Bronchial epithelial cell (primary cell): ENCODE measurements around the gene MS4A8. TPM values are rescaled to one million over a fixed set of nuclear protein-coding genes. Genes with fewer than 3 reads are reported as not detected.

Experiments used
- DNase-seq: peaks from one replicate; pipeline ENCODE4 v3.0.0-alpha.2; 2010; ENCODE audit warnings: low read depth
- FAIRE-seq: peaks from 2 replicates; lab custom pipeline; 2011; peaks lifted over from hg19 to GRCh38; lab: Jason Lieb, UNC
- H3K27me3 ChIP-seq: 2 replicates; pipeline ENCODE4 v1.5.1; 2011; ENCODE audit warnings: low read length; ENCODE audit not compliant: control insufficient read depth, insufficient read depth
- H3K36me3 ChIP-seq: 2 replicates; pipeline ENCODE4 v1.5.1; 2011; ENCODE audit warnings: low read length; ENCODE audit not compliant: control insufficient read depth, insufficient read depth
- H3K4me3 ChIP-seq: 2 replicates; pipeline ENCODE4 v1.5.1; 2011; ENCODE audit warnings: mild to moderate bottlenecking, low read depth, low read length, control low read depth
- total RNA-seq: library from RNA; depleted of rRNA; stranded (reverse); fragments of >200 nt; gene quantifications from 2 replicates; pipeline ENCODE4 v1.2.1, GENCODE V29; 2014
- TF ChIP-seq, protein P1 (sequence below): IDR thresholded peaks from 2 replicates; pipeline ENCODE4 v1.5.1; 2011; ENCODE audit warnings: mild to moderate bottlenecking, moderate library complexity, low read length, control low read depth, inconsistent platforms; ENCODE audit not compliant: insufficient read depth, severe bottlenecking

MS4A8 gene
- total RNA-seq, 1 donor from 2014 or later, result not detected

DNA sequence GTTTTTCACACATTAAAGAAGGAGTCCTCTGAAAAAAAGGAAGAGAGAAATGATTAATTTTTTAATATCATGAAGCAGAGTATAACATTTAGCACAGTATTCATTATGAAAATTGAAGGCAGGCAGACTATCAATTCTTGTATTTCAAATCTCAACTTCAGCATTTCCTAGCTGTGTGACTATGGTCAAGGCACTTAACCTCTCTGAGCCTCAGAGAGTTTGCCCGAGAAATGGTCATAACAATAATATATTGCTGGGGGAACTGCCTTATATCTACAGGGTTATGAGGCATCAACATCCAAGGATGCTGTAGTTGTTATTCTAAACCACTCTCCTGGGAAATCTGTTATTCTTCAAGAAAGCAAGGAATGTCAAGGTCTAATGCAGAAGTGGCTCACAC, 26.2 kb downstream of the MS4A8 start:
- no peak overlapping the region for H3K4me3 ChIP-seq
- FAIRE-seq, result no peak
- TF ChIP-seq, protein P1, sequence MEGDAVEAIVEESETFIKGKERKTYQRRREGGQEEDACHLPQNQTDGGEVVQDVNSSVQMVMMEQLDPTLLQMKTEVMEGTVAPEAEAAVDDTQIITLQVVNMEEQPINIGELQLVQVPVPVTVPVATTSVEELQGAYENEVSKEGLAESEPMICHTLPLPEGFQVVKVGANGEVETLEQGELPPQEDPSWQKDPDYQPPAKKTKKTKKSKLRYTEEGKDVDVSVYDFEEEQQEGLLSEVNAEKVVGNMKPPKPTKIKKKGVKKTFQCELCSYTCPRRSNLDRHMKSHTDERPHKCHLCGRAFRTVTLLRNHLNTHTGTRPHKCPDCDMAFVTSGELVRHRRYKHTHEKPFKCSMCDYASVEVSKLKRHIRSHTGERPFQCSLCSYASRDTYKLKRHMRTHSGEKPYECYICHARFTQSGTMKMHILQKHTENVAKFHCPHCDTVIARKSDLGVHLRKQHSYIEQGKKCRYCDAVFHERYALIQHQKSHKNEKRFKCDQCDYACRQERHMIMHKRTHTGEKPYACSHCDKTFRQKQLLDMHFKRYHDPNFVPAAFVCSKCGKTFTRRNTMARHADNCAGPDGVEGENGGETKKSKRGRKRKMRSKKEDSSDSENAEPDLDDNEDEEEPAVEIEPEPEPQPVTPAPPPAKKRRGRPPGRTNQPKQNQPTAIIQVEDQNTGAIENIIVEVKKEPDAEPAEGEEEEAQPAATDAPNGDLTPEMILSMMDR, result no peak
- no peaks in the 10 kb centered on the region for H3K36me3 ChIP-seq
- H3K27me3 ChIP-seq, result no peaks in the 10 kb centered on the region
- no peak for DNase-seq

GRCh38 chr11:60731586-60731985, 32.2 kb downstream of the MS4A8 start:
- TF ChIP-seq, protein P1, result no peak
- FAIRE-seq (no peak), DNase-seq (no peak)
- Histone ChIP-seq H3K36me3 (no peaks in the 10 kb centered on the region), H3K4me3 (no peak overlapping the region), H3K27me3 (no peaks in the 10 kb centered on the region)

- TF ChIP-seq, protein P1, result no peak
- Histone ChIP-seq H3K36me3 (no peaks in the 10 kb centered on the region), H3K27me3 (no peaks in the 10 kb centered on the region), H3K4me3 (no peak overlapping the region)
- DNase-seq (no peak), FAIRE-seq (no peak)
Measured at GRCh38 chr11:60734279-60734678, 34.9 kb downstream of the MS4A8 start.

DNA sequence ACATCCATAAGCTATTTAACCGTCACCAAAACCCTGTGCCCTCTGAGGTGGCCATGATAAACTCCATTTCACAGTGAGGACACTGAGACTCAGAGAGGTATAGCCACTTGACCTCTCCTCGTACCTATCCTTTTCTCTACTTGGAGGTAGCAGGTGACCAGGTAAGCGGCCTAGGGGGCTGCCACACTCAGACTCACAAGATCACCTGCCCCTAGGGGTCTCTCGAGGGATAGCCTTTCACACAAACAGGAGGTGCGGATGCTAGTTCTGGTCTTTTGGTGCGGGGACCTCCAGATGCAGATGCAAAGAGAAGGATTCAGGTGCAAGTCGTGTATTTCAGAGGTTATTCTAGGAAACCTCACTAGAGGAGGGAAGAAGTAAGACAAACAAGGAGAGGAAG, 39.7 kb downstream of the MS4A8 start:
- H3K36me3 ChIP-seq, result no peaks in the 10 kb centered on the region
- no peaks in the 10 kb centered on the region for H3K27me3 ChIP-seq
- TF ChIP-seq, protein P1, result no peak
- FAIRE-seq, result no peak
- no peak overlapping the region for H3K4me3 ChIP-seq
- DNase-seq, result no peak

DNA sequence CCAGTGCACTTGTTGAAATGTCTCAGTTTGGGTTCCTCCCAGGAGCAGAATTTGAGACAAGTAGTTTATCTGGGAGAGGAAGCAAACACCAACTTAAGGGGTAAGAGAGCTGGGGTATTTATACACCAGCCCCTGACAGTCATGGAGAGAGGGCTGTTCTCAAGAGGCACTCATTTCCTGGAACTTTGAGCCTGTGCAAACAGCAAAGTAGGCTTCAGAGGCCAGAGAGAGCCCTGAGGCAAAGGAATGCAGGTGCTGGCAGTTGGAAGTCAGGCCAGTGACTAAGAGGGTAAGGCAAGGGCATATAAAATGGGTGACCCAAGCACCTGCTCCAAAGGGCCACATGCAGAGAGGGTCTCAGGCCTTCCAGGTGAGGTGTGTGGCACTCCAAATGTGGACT, 41.2 kb downstream of the MS4A8 start:
- DNase-seq (no peak), FAIRE-seq (no peak)
- Histone ChIP-seq H3K27me3 (no peaks in the 10 kb centered on the region), H3K4me3 (no peak overlapping the region), H3K36me3 (no peaks in the 10 kb centered on the region)
- TF ChIP-seq, protein P1, result no peak

DNA sequence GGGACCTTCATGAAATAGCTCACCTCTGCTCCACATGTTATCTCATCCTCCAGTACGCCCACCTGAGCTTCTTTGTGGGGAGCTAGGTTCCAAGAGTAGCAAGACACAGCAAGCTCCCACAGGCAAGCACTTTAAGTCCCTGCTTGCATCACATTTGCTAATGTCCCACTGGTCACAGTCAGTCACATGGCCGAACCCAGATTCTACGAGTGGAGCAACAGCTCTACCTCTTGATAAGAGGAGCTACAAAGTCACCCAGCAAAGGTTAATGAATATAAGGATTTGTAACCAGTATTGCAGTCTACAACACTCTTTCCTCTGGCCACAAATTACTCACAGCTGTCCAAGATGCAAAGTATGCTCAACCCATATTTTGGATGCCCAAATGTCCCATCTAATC, 42.0 kb downstream of the MS4A8 start:
- TF ChIP-seq, protein P1, result no peak
- no peak overlapping the region for H3K4me3 ChIP-seq
- H3K36me3 ChIP-seq, result no peaks in the 10 kb centered on the region
- FAIRE-seq, result no peak
- no peaks in the 10 kb centered on the region for H3K27me3 ChIP-seq
- no peak for DNase-seq
